Peyer's patch (tissue), 4 donors: ENCODE measurements around the gene RAD50. TPM values are rescaled to one million over a fixed set of nuclear protein-coding genes. Genes with fewer than 3 reads are reported as not detected.

Experiments used
- DNase-seq, 3 donors: peaks; one replicate each; pipeline ENCODE4 v3.0.0-alpha.2; 2017 to 2019
- H3K27ac ChIP-seq, 4 donors: fragments of 200-600 bp; sonication (generic); one replicate each; pipeline ENCODE4 v1.5.1; 2016 to 2019
- H3K27me3 ChIP-seq, 2 donors: fragments of 200-600 bp; sonication (generic); one replicate each; pipeline ENCODE4 v1.5.1; 2019
- H3K36me3 ChIP-seq, 3 donors: fragments of 200-600 bp; sonication (generic); one replicate each; pipeline ENCODE4 v1.5.1; 2016 to 2019
- H3K4me1 ChIP-seq, 4 donors: fragments of 200-600 bp; sonication (generic); one replicate each; pipeline ENCODE4 v1.5.1; 2016 to 2019
- H3K4me3 ChIP-seq, 4 donors: fragments of 200-600 bp; sonication (generic); 1 replicate in 3 of 4; 2 replicates in 1 of 4; pipeline ENCODE4 v1.5.1; 2016 to 2019; ENCODE audit warnings: mild to moderate bottlenecking in 1 of 4
- H3K9me3 ChIP-seq, 4 donors: fragments of 200-600 bp; sonication (generic); one replicate each; pipeline ENCODE4 v1.5.1; 2016 to 2019; ENCODE audit warnings: mild to moderate bottlenecking in 1 of 4
- POLR2A ChIP-seq, 2 donors: fragments of 450-650 bp; IDR thresholded peaks; one replicate each; pipeline ENCODE4 v1.5.1; 2017; ENCODE audit warnings: antibody characterized with exemption in 2 of 2, mild to moderate bottlenecking in 2 of 2, moderate library complexity in 2 of 2
- total RNA-seq, 4 donors: library from RNA; depleted of rRNA; stranded (reverse); fragments of >200 nt; gene quantifications; one replicate each; pipeline ENCODE4 v1.1.0, GENCODE V29; 2016
- TF ChIP-seq, protein P1 (sequence below), 6 experiments: fragments of 450-650 bp in 4 of 6; fragments of 200-600 bp in 2 of 6; sonication (generic) in 1 of 6; IDR thresholded peaks; one replicate each; pipeline ENCODE4 v1.5.1; 2017 to 2019; ENCODE audit warnings: antibody characterized with exemption in 6 of 6, mild to moderate bottlenecking in 3 of 6, moderate library complexity in 1 of 6

Gene RAD50
- total RNA-seq, 4 donors from 2014 or later: 47.5 to 102 (median 54.3) TPM

DNA sequence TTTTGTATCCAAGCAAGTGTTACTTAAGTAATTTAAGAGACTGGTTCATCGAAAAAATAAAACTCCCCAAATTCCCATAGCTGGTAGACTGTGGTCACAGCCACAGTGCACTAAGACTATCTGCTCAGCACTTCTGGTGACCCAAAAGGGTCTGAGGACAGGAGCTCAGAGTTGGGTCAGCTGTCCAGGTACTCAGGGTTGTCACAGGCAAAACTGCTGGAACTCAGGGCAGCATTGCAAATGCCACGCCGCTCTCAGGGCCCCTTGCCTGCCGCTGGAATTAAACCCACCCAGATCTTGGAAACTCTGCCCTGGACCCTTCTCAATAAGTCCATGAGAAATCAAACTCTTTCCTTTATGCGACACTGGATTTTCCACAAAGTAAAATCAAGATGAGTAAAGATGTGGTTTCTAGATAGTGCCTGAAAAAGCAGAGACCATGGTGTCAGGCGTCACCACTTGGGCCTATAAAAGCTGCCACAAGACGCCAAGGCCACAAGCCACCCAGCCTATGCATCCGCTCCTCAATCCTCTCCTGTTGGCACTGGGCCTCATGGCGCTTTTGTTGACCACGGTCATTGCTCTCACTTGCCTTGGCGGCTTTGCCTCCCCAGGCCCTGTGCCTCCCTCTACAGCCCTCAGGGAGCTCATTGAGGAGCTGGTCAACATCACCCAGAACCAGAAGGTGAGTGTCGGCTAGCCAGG is 101.1 kb downstream of the RAD50 start, which contains the start of gene IL13:
Gene IL13 (plus strand): TSS at position 498 of the 705 bp plus-strand sequence. CDS start 14 bp downstream, at position 512.
- H3K27me3 ChIP-seq: peaks cover 0 to 5% of the 10 kb centered on the region in 2 donors
- TF ChIP-seq POLR2A (IDR thresholded peaks at IDR 0.05): no peak
- TF ChIP-seq, protein P1, sequence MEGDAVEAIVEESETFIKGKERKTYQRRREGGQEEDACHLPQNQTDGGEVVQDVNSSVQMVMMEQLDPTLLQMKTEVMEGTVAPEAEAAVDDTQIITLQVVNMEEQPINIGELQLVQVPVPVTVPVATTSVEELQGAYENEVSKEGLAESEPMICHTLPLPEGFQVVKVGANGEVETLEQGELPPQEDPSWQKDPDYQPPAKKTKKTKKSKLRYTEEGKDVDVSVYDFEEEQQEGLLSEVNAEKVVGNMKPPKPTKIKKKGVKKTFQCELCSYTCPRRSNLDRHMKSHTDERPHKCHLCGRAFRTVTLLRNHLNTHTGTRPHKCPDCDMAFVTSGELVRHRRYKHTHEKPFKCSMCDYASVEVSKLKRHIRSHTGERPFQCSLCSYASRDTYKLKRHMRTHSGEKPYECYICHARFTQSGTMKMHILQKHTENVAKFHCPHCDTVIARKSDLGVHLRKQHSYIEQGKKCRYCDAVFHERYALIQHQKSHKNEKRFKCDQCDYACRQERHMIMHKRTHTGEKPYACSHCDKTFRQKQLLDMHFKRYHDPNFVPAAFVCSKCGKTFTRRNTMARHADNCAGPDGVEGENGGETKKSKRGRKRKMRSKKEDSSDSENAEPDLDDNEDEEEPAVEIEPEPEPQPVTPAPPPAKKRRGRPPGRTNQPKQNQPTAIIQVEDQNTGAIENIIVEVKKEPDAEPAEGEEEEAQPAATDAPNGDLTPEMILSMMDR (IDR thresholded peaks at IDR 0.05): no peak
- H3K4me1 ChIP-seq: peaks cover 0 to 11% (median 3%) of the 10 kb centered on the region in 4 donors
- no peaks in the 10 kb centered on the region for H3K9me3 ChIP-seq
- no peaks in the 10 kb centered on the region for H3K36me3 ChIP-seq
- no peak within 1 kb of the TSS for H3K27ac ChIP-seq
- DNase-seq: no peak
- no peak within 1 kb of the TSS for H3K4me3 ChIP-seq

DNA sequence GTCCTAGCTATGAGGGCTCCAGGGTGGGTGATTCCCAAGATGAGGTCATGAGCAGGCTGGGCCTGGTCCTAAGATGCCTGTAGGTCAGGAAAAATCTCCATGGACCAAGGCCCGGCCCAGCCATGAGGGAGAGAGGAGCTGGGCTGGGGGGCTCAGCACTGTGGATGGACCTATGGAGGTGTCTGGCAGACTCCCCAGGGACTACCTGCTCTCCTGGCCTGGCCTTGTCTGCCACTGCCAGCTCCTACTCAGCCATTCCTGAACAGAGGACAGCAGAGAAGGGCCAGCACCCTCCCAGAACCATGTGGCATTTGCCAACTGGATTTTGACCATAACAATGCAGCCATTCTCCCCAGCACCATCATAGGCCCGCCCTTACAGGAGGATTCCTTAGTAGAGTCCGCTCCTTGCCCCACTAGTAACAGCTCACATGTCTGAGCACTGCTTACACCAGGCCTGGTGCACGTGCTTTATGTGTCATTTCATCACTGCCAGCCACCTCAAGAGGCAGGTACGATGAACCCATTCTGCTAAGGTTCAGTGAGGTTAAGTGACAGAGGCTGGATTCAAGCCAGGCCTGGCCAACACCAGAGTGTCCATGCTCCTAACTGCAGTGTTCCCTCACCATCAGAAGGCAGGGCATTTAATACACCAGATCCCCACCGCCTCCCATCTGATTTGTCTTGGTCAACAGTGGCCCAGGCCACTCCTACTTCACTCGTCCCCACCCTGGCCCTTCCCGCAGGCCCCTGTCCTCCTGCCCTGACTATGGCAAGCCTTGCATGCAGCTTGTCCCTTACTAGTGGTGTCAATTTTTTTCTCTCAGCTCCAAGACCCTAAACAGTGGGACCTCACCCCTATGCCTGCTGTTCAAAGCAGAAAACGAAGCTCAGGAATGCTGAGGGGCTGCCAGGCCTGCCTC is 101.9 kb downstream of the RAD50 start:
- Histone ChIP-seq H3K36me3 (no peaks in the 10 kb centered on the region), H3K27ac (no peak overlapping the region), H3K9me3 (no peaks in the 10 kb centered on the region), H3K4me3 (no peak overlapping the region), H3K27me3 (peaks cover 0 to 5% of the 10 kb centered on the region in 2 donors), H3K4me1 (peaks cover 0 to 11% (median 3%) of the 10 kb centered on the region in 4 donors)
- TF ChIP-seq, protein P1 (IDR thresholded peaks at IDR 0.05): no peak
- TF ChIP-seq POLR2A (IDR thresholded peaks at IDR 0.05): no peak
- DNase-seq: no peak

DNA sequence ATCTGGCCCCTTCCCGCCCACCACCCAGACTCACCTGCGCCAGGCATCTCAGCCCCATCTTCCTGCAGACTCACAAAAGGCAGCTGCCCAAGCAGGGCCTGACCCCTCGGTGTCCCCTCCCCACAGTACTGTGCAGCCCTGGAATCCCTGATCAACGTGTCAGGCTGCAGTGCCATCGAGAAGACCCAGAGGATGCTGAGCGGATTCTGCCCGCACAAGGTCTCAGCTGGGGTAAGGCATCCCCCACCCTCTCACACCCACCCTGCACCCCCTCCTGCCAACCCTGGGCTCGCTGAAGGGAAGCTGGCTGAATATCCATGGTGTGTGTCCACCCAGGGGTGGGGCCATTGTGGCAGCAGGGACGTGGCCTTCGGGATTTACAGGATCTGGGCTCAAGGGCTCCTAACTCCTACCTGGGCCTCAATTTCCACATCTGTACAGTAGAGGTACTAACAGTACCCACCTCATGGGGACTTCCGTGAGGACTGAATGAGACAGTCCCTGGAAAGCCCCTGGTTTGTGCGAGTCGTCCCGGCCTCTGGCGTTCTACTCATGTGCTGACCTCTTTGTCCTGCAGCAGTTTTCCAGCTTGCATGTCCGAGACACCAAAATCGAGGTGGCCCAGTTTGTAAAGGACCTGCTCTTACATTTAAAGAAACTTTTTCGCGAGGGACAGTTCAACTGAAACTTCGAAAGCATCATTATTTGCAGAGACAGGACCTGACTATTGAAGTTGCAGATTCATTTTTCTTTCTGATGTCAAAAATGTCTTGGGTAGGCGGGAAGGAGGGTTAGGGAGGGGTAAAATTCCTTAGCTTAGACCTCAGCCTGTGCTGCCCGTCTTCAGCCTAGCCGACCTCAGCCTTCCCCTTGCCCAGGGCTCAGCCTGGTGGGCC is 103.1 kb downstream of the RAD50 start:
- no peaks in the 10 kb centered on the region for H3K36me3 ChIP-seq
- no peak for DNase-seq
- no peaks in the 10 kb centered on the region for H3K9me3 ChIP-seq
- peaks cover 0 to 5% of the 10 kb centered on the region in 2 donors for H3K27me3 ChIP-seq
- H3K4me1 ChIP-seq: peaks cover 0 to 11% (median 3%) of the 10 kb centered on the region in 4 donors
- H3K27ac ChIP-seq: no peak overlapping the region
- TF ChIP-seq, protein P1 (IDR thresholded peaks at IDR 0.05): no peak
- TF ChIP-seq POLR2A (IDR thresholded peaks at IDR 0.05): no peak
- no peak overlapping the region for H3K4me3 ChIP-seq

DNA sequence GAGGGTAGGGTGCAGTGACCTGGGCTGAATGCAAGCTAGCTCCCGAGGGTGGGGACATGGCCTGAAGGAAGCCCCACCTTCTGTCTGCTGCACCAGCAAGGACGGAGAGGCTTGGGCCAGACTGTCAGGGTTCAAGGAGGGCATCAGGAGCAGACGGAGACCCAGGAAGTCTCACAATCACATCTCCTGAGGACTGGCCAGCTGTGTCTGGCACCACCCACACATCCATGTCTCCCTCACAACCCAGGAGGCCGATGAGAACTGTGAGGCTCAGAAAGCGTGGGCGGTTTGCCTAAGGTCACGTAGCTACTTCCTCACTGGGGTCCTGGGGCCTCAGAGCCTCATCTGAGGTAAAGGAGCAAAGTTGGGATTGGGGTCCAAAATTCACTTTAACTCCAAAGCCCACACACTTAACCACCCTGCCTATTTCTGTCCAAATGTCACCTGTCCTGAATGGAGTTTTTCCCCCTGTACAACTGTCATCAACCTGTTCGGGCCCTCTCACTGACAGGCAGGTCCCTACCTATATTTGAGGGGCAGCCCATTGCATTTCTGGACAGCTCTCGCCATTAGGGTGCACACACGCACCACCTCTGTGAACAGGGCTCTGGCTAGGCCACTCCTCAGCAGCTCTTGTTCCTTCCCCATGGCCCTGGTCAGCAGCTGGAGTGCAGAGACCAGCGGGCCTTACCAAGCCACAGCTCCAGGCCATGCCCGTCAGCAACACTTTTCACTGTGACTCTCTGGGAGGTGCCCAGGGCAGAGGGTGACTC is 104.6 kb downstream of the RAD50 start:
- TF ChIP-seq, protein P1 (IDR thresholded peaks at IDR 0.05): no peak
- TF ChIP-seq POLR2A (IDR thresholded peaks at IDR 0.05): no peak
- DNase-seq: no peak

More for the DNA sequence above, 104.6 kb downstream of the RAD50 start:
- Histone ChIP-seq H3K9me3 (no peaks in the 10 kb centered on the region), H3K27me3 (no peaks in the 10 kb centered on the region), H3K27ac (no peak overlapping the region), H3K36me3 (no peaks in the 10 kb centered on the region), H3K4me3 (no peak overlapping the region), H3K4me1 (peaks cover 0 to 5% (median 1%) of the 10 kb centered on the region in 4 donors)
